Measurements from ENCODE around the gene C1orf174.

Gene C1orf174

DNA sequence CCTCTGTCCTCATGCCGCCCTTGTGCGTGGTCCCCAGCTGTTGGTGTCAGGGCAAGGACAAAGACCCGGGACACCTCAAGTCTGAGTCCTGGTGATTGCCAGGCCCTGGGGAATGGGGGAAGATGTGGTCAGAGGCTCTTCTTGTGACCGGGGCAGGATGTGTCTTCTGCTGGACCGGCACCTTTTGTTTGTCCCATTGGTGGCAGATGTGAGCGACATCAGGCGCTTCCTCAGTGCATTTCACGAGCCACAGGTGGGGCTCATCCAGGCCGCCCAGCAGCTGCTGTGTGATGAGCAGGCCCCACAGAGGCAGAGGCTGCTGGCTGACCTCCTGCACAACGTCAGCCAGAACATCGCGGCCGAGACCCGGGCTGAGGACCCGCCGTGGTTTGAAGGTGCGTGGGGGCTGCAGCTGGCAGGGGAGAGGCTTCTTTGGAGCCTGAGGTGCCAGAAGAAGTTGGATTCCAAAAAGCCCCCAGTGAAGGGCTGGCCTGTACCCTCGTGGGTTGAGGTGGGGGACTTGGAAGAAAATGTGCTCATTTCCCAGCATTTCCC is 34.4 kb downstream of the C1orf174 start:
- DNase-seq: no peak

DNA sequence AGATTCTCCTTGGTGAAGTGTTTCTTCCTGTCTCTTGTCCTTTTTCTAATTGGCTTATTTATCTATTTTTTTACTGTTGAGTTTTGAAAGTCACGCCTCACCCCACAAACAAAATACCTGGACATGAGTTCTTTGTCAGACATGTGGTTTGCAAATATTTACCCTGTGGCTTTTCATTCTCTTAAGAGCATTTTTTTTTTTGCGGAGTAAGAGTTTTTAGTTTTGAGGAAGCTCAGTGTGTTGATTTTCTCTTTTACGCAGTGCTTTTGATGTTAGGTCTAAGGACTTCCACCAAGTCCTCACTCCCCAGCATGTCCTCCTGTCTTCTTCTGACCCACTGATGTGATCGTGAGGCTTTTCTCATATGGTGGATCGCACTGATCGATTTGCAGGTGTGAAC is 35.2 kb downstream of the C1orf174 start:
- no peak for DNase-seq

DNA sequence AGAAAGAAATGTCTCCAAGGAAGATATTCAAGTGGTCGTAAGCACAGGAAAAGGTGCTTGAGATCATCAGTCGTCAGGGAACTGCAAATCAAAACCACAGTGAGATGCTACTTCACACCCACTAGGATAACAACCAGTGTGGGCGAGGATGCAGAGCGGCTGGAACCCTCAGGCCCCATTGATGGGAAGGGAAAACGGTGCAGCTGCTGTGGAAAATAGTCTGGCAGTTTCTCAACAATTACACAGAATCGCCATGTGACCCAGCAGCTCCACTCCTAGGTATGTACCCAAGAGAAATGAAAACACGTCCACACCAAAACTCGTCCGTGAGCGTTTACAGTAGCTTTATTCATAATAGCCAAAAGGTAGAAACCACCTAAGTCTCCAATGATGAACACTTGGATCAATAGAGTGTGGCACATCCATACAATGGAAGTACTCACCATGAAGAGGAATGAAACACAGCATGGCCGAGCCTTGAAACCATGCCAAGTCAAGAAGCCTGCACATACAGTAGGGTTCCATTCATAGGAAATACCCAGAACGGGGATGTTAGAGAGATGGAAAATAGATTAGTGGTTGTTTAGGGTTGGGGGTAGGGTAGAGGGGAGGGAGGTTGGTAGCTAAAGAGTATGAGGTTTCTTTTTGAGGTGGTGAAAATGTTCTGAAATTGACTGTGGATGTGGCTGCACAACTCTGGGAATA is 36.7 kb downstream of the C1orf174 start:
- no peak for DNase-seq

DNA sequence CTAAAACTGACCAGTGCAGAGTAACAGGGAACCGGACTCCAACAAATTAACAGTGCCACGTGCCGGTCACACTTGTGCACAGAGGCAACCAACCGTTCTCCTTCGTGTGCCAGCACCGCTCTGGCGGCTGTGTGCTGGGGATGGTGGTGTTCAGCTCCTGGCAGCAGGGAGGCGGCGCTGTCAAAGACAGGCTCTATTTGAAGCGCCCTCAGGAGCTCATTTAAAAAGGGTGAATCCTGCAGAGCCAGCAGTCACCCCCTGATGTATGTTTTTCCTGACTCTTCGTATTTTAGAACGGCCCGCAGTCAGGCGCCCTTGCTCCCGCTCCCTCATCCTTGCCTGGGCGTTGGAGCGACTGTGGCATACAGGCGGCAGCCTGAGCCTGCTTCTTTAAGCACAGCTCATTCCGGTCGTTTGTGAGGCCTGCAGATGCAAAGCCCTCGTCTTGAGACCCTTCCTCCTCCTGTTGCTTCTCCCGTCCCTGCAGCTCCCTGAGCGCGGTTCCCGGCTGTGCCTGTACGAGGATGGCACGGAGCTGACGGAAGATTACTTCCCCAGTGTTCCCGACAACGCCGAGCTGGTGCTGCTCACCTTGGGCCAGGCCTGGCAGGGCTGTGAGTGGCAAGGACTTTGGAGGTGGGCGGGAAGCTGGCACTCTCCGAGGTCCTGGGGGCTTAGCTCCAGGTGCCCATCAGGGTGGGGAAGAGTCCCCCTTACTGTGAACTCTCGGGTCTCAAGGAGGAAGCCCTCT is 41.7 kb downstream of the C1orf174 start:
- no peak for DNase-seq

DNA sequence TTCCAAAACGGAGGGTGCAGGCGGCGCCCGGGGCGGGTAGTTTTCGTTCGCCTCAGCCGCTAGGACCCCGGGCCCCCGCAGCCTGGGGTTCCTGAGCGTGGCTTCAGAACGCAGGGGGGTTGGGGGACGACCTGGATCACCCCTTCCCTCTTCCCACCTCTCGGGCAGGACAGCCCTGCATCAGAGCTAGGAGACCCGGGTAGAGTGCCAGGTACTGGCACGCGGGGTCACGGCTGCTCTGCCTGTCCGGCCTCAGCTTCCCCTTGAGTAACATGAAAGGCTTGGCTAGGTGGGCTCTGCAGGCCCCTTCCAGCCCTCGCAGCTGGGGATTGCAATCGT is 42.3 kb downstream of the C1orf174 start:
- DNase-seq: no peak

DNA sequence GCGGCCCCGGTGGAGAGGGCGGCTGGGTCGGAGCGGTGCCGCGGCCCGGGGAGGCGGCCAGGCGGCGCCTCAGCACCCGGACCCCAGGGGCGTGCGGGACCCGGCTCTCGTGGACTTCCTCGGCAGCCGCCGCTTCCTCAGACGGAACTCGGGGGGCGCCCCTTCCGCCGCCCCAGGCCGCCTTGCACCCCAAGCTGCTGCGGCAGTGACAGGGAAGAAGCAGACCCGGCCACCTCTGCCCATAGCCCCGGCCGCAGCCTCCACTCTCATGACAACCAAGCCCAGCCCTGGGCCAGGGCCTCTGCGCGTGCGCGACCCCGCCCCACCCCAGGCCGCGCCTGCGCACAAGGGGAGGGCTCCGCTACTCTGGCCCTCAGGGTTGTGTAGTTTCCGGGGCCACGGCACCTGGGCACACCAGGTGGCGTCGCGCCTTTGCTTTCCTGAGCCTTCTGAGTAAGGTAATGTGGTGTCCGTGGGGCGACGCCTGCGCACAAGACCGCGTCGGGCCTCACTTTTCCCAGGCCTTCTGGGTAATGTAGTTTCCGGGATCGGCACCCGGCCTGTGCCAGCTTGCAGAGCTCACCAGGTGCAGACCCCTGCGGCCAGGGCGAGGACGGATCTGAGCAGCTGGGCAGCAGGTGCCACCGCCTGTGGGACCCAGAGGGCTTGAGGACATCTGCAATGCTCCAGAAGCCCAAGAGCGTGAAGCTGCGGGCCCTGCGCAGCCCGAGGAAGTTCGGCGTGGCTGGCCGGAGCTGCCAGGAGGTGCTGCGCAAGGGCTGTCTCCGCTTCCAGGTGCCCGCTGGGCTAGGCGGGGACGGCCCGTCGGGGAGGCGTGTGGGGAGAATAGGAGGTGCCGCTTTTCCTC is 42.9 kb downstream of the C1orf174 start, which contains the start of the genes CEP104 and DFFB:
Gene CEP104 (minus strand): TSS at position 289 of the 868 bp plus-strand sequence. CDS start 4,804 bp downstream, outside the sequence.
Gene DFFB (plus strand): TSS at position 554 of the 868 bp plus-strand sequence. CDS start 128 bp downstream, at position 682.
- DNase-seq: peak; percentile 97

DNA sequence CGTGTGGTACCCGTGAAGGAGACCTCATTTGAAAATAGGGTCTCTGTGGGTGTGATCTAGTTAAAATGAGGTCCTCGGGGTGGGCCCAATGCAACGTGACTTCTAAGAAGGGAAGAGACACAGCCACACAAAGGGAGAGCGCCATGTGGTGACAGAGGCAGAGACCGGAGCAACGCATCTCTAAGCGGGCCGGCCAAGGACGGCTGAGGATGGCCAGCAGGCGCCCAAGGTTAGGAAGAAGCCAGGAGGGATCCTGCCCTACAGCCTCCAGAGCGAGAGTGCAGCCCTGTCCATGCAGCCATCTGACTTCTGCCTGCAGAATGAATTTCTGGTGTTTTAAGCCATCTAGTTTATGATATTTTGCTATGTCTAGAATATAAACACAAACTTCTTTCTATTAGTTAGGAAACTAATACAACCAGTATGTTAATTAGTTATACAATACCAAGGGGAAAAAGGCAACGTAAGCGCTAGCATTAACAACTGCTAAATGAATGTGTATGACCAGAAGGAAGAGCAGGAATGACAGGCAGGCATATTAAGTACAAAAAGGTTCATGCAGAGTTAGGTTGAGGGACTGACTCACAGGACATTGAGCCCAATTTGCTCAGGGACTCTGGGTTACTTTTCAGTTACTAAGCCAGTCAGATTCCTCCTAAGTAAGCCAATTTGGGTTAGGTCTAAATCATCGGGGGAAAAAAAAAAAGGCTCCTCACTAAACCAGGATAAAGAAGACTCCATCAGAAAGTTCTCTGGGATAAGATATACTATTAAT is 47.2 kb downstream of the C1orf174 start:
- DNase-seq: no peak

DNA sequence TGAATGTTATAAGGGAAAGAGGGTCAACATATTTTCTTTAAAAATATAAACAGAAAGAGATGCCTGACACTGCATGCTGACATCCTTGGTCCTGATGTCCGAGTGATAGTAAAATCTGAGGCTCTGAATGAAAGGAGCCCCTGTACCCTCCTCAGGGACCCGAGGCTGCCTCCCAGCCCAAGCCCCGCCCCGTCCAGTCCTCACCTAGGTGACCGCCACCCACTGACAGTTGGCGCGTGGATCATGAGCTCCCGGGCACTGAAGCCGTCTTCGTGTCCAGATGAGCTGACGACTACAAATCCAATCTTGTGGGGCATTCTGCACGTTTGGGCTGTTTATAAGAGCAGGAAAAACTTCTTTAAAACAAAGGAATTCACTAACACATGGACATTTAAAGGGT is 48.0 kb downstream of the C1orf174 start:
- no peak for DNase-seq

DNA sequence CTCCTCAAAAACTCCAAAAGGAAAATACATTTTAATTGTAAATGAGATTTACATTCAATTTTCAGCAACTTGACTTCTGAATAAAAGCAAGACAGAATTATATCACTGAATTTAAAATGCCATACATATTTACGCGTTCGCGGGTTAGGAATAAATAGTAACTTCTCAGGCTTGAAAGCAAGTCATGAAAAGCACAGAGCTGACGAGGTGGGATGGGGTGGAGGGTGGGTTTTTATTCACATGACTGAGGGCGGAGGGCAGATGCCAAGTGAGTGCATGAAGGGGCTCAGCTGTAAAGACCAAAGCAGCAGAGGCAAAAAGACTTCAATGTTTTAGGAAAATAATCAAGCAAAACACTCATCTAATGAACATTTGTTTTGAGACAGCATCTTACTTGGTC is 48.8 kb downstream of the C1orf174 start:
- DNase-seq: no peak

DNA sequence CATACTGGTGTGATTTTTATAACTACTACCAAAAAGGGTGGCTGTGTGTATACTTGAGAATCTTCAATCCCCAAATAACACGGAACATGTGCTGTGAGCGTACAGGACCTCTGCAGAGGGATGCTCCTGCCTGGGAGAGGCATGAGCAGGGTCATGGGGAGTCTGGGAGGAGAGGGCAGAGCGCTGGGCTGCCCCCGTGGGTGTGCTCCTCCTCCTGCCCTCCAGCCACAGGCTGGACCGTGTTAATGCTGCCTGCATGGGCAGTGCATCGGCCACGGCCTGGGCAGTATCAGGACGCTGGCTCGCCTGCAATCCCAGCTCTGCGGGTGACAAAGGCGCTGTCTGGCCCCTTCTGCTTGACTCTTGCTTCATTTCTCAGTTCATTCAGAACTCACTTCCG is 49.2 kb downstream of the C1orf174 start:
- no peak for DNase-seq

DNA sequence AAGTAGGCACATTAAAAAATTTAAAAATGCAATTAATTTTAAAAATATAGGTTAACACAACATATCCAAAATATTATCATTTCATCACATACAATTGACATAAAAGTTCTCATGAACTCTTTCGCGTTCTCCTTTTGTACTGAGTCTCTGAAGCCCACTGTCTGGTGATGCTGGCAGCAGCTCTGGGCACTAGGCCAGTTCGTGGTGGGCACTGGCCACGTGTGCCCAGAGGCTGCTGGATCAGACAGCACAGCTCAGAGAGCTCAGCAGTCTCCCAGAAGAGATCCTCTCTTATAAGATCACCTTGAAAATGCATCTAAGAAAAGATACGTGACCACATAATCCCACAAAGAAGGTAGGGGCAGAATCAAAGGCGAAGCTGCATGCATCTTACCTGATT is 53.0 kb downstream of the C1orf174 start:
- DNase-seq: no peak

DNA sequence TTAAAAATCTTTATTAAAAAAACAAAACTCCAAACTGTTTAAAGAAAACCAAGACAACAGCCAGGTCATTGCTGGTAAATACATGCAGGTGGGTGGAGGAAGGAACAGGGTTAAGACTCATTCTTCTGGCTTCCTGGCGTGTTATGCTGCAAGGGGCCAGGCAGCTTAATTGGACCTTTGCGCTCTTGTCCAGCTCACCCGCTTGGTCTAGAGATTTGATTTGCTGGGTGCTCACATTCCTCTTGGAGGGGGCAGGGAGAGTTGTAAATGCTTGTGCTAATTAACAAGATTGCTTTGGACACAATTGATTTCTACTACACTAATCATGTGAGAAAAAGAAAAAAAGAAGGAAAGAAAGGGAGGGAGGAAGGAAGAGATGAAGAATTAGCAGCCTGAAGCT is 53.5 kb downstream of the C1orf174 start:
- no peak for DNase-seq

DNA sequence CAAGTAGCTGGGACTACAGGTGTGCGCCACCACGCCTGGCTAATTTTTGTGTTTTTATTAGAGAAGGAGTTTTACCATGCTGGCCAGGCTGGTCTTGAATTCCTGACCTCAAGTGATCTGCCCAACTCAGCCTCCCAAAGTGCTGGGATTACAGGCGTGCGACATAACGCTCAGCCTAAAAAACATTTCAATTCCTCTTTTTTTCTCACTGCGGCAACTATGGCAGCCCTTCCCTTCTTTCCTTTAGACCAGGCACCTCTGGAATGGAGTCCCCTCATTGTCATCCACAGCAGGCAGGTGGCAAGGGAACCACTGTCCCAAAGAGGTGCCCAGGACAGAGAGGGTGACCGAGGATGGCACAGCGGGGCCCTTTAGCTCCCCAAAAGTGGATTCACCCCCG is 57.2 kb downstream of the C1orf174 start:
- no peak for DNase-seq

DNA sequence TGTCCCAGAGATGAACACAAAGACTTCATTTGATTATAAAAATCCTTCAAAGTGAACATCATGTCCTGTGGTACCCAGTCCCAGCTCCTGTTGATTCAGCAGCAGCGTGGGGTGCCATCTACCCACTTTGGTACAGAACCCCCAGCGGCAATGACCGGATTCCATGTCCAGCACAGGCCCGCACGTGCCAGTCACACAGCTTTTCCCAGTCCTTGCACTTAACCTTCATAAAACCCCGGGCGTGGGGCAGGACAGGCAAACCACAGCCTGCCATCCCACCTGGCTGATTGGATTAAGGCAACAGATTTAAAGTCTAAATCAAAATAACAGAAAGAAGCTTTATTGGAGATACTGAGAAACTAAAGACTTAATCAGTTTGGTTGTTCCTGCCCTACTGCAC is 58.6 kb downstream of the C1orf174 start:
- DNase-seq: no peak
